HG02610 (cell line): ENCODE data around the gene CENPV.
"Not testable (repeated sequence)": the region's sequence is repeated elsewhere in the genome, so short reads cannot be mapped to it uniquely, and the experiment has no call there.

Experiments used
- ATAC-seq: cut with Tn5 transposase; IDR thresholded peaks from one replicate; pipeline ENCODE4 v1.9.1; 2021; ENCODE audit warnings: mild to moderate bottlenecking, moderate library complexity; ENCODE audit not compliant: unreplicated experiment

CENPV gene

DNA sequence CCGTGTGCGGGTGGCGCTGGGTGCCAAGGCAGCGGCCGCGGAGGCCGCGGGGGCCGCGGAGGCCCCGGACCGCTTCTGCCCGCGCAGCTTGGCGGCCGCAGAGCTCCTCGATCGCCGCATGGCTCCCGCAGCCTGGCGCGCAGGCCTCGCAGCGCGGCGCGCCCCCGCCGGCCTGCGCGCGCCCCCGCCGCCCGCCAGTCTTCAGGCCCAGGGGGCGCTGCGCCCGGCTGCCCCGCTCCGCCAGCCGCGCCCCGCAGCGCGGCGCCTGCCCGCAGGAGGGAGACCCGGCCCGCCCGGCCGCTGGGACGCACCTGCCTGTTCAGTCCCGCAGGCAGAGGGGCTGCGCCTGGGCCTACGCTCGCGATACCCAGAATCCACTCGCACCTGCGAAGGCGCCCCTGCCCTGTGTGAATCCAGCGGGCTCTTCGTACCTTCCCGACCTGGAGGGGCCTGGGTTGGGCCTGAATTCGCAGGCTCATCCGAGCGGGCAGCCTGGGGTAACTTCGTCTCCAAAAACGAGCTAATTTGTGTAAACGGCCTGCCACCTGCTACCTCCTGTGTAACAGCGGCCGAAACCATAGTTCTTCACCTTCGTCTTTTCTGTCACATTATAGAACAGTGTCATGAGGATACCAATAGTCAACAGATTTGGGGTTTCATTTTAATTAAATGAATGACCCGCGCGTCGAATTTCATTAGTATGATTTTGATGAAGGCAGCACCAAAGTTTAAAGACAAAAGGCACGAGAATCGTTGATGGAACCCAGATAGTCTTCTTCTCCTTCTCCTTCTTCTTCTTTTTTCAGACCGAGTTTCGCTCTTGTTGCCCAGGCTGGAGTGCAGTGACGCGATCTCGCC lies at the start of gene CENPV:
Gene CENPV (minus strand): TSS at position 153 of the 858 bp plus-strand sequence. CDS start 33 bp downstream, at position 120.
- peak; percentile 76 for ATAC-seq

GRCh38 chr17:16398270-16399267 lies 45.3 kb upstream of the CENPV start:
- ATAC-seq: peak; percentile 92

- ATAC-seq: not testable (repeated sequence)
Measured at GRCh38 chr17:16396693-16397092, 43.4 kb upstream of the CENPV start.

DNA sequence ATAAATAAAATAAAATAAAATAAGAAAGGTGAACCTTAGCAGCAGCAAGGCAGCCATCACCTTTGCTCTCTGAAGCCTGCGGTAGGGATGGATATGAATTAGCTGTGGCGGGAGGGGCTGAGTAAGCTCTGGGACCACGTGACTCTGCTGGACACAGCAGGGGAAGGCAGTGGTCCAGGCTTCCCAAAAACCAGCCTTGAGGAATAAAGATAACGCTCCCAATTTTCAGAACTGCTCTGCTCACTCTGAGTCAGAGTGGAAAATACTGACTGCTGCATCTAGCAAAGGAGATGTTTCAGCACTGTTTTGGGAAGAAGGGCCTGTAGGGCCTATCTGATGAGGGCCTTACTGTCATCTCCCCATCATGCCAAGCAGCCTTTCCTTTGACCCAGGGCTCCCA lies 42.6 kb upstream of the CENPV start:
- ATAC-seq: not testable (repeated sequence)

DNA sequence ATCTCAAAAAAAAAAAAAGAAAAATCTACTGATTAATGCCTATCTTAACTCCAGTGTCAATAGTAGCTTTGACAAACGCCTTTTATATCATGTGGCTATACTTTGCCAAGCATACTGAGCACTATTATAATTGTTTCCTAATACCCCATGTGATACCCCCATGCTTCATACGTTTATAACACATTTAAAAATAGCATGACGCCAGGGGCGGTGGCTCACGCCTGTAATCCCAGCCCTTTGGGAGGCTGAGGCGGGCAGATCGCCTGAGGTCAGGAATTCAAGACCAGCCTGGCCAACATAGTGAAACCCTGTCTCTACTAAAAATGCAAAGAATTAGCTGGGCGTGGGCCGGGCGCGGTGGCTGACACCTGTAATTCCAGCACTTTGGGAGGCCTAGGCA lies 39.2 kb upstream of the CENPV start:
- not testable (repeated sequence) for ATAC-seq

DNA sequence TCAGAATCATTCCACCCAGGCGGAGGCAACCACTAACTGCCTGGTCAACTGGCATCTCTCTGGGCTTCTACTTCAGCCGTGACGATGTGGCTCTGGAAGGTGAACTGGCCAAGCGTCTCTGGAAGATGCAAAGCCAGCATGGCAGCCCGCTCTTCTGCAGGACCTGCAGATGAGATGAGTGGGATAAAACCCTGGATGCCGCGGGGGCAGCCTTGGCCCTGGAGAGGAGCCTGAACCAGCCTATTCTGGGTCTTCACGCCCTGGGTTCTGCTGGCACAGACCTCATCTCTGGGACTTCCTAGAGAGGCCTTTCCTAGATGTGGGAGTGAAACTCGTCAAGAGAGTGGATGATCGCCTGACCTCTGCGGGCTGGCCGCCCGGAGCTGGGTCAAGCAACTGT lies 38.2 kb upstream of the CENPV start:
- no peak for ATAC-seq

- ATAC-seq: not testable (repeated sequence)
Measured at GRCh38 chr17:16386126-16386507, 32.8 kb upstream of the CENPV start.

GRCh38 chr17:16384557-16384956 lies 31.3 kb upstream of the CENPV start:
- ATAC-seq: no peak

GRCh38 chr17:16383772-16384287 lies 30.6 kb upstream of the CENPV start:
- ATAC-seq: no peak

DNA sequence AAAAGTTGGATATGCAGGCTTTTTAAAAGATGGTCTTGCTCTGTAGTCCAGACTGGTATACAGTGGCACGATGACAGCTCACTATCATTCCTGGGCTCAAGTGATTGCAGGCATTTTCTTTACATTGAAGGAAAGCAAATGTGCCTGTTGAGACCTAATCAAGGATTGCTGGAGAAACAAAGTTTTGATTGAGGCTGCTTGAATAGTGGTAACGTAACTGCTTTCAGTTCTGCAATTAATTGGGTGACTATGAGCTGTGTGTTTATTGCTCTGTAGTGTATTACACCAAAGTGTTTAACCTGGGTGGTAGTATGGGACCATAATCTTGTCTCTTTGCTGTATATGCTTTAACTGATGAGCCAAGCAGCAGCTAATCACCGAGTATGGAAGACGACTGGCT lies 29.9 kb upstream of the CENPV start:
- no peak for ATAC-seq

DNA sequence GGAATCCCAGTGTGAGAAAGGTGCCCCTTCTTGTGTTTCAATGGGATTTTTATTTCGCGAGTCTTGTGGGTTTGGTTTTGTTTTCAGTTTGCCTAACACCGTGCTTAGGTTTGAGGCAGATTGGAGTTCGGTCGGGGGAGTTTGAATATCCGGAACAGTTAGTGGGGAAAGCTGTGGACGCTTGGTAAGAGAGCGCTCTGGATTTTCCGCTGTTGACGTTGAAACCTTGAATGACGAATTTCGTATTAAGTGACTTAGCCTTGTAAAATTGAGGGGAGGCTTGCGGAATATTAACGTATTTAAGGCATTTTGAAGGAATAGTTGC lies 28.2 kb upstream of the CENPV start:
- peak; percentile 19 for ATAC-seq

DNA sequence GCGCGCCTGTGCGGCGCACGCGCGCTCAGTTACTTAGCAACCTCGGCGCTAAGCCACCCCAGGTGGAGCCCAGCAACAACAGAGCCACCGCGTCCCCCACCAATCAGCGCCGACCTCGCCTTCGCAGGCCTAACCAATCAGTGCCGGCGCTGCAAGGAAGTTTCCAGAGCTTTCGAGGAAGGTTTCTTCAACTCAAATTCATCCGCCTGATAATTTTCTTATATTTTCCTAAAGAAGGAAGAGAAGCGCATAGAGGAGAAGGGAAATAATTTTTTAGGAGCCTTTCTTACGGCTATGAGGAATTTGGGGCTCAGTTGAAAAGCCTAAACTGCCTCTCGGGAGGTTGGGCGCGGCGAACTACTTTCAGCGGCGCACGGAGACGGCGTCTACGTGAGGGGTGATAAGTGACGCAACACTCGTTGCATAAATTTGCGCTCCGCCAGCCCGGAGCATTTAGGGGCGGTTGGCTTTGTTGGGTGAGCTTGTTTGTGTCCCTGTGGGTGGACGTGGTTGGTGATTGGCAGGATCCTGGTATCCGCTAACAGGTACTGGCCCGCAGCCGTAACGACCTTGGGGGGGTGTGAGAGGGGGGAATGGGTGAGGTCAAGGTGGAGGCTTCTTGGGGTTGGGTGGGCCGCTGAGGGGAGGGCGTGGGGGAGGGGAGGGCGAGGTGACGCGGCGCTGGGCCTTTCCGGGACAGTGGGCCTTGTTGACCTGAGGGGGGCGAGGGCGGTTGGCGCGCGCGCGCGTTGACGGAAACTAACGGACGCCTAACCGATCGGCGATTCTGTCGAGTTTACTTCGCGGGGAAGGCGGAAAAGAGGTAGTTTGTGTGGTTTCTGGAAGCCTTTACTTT lies 27.6 kb upstream of the CENPV start, which contains the start of gene UBB:
Gene UBB (plus strand): TSS at position 452 of the 856 bp plus-strand sequence. CDS start 817 bp downstream, outside the sequence.
- peak; percentile 93 for ATAC-seq

DNA sequence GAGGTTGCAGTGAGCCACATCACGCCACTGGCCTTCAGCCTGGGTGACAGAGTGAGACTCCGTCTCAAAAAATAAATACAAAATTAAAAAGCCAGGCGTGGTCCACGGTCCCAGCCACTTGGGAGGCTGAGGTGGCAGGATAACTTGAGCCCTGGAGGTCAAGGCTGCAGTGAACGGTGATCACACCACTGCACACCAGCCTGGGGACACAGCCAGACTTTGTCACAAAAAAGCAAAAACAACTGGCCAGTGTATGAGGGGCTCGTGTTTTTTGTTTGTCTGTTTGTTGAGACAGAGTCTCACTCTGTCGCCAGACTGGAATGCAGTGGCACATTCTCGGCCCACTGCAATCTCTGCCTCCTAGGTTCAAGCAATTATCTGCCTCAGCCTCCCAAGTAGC lies 26.4 kb upstream of the CENPV start:
- no peak for ATAC-seq

DNA sequence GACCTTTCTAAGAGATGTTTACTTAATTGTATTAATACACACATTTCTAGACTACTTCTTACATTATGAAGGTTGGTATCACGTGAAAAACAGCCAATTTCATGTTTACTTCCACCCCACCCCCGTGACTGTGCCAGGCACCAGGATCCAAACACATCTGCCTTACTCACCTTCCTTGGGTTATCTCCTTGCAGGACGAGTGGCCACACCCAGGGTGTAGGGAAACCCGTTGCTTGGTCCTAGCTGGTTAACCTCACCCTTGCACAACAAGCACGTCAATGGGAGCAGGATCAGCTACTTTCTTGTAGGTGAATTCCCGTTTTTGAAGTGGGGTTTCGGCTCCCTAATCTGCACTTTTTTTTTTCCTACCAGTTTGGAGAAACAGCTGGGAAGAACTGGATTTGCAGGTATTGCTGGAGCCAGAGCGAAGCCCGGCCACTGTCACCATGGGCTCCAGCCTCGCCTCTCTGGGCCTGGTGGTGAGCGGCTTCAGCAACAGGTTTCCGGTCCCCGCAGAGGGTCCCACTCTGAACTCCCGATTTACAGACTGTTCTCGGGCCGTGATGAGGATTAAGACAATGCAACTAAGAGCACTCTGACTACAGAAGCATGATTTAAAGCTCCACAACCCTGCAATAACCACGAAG lies 25.5 kb upstream of the CENPV start:
- ATAC-seq: no peak

DNA sequence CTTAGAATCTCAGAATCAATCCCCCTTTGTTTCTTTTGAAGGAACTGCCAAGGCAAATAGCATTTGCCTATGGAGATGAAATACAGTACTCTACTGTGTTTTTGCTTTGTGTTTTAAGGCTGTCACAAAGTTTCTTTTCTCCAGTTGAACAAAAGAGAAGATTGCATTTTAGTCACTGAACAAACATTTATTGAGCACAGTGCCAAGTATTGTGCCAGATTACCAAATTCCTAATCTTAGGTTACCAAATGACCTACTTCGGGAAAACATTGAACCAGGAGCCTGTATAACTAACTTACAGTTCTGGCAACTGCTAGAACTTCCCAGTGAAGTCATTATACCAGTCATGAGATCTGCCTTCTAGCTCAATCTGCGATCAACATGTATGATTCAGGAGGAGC lies 24.7 kb upstream of the CENPV start:
- no peak for ATAC-seq

DNA sequence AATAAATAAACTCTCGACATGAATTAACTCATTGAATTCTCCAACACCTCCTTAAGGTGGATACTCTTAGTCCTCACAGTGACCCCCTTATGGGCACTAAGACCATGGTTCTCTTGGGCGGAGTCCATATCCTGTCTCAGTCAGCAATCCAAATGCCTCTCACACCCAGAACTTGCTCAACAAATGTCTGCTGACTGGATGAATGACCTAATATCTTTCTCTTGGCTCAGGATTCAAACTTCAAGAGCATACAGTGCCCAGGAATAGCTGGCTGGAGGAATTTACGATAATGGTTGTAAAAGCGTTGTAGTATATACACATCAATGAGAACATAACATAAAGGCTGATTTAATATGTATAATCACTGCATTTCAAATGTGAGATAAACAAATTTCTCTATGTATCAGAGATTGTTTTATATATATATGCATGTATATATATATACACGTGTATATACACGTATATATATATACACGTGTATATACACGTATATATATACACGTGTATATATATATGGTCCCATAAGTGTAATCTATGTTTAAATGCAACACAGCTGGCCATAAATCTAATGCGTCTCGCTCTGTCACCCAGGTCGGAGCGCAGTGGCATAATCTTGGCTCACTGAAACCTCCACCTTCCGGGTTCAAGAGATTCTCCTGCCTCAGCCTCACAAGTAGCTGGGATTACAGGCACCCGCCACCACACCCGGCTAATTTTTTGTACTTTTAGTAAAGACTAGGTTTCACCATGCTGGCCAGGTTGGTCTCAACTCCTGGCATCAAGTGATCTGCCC lies 21.1 kb upstream of the CENPV start:
- ATAC-seq: no peak

DNA sequence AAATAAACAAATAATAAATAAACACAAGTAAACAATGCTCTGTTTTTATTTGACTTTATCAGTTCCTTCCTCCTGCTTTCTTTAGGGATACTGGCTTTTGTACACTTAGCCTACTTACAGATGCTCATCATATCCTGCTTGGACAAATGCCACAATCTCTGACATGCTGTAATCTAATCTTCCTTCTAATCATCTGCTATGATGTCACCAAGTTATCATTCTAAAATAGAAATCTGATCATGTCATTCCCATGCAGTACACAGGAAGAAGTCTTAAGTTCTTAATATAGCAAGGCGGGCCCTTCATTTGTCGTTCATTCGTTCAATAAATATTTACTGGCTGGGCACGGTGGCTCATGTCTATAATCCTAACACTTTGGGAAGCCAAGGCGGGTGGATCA lies 18.5 kb upstream of the CENPV start:
- no peak for ATAC-seq

DNA sequence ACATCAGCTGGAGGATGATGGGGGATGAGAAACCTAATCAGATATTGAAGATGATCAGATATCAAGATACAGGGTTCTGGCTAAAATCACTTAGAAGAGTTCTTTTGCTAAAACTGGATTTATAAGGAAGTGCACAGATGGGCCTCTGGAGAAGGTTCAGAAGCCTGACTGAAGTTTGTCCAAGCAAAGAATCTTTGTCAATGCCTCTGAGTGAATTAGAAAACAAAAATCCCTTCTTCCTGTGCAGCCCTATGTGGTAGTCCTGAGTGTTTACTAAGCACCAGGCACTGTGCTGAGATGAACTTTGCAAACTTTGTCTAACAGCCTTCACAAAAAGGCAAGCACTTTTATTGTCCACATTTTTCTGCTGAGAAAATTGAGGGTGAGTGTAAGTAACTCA lies 11.4 kb upstream of the CENPV start:
- no peak for ATAC-seq
